Testis (tissue), 2 donors: ENCODE results near the gene AGRN.

ENCODE experiments used
- CTCF ChIP-seq, 3 experiments: fragments of 450-650 bp in 2 of 3; fragments of 200-600 bp in 1 of 3; sonication (generic) in 1 of 3; IDR thresholded peaks; one replicate each; pipeline ENCODE4 v1.5.1; 2016 to 2019; ENCODE audit warnings: antibody characterized with exemption in 3 of 3, mild to moderate bottlenecking in 2 of 3, moderate library complexity in 1 of 3
- POLR2A ChIP-seq: fragments of 450-650 bp; IDR thresholded peaks from one replicate; pipeline ENCODE4 v1.6.1; 2017; ENCODE audit warnings: antibody characterized with exemption, mild to moderate bottlenecking, moderate library complexity

- no peak for TF ChIP-seq CTCF (IDR thresholded peaks at IDR 0.05)
- no peak for TF ChIP-seq POLR2A
Measured at GRCh38 chr1:1039145-1039910, 19.4 kb downstream of the AGRN start.
